Lower leg skin (tissue), 4 donors: ENCODE results near the gene OR13C2. TPM values are rescaled to one million over a fixed set of nuclear protein-coding genes. Genes with fewer than 3 reads are reported as not detected.
"Not testable (repeated sequence)": the region's sequence is repeated elsewhere in the genome, so short reads cannot be mapped to it uniquely, and the experiment has no call there.

Source experiments
- DNase-seq, 2 donors: peaks; one replicate each; pipeline ENCODE4 v3.0.0-alpha.2; 2019; ENCODE audit warnings: low spot score in 2 of 2
- H3K4me3 ChIP-seq: fragments of 200-600 bp; sonication (generic); 2 replicates; pipeline ENCODE4 v1.5.1; 2017; ENCODE audit warnings: mild to moderate bottlenecking, low read depth; ENCODE audit not compliant: poor library complexity, severe bottlenecking
- CTCF ChIP-seq, 3 donors: fragments of 450-650 bp; IDR thresholded peaks; one replicate each; pipeline ENCODE4 v1.5.1; 2016; ENCODE audit warnings: antibody characterized with exemption in 3 of 3, mild to moderate bottlenecking in 3 of 3, moderate library complexity in 2 of 3
- POLR2A ChIP-seq, 2 donors: fragments of 450-650 bp; IDR thresholded peaks; one replicate each; pipeline ENCODE4 v1.6.1; 2016 to 2017; ENCODE audit warnings: antibody characterized with exemption in 2 of 2, mild to moderate bottlenecking in 1 of 2, moderate library complexity in 1 of 2
- WGBS, 2 donors: methylation state at CpG; one replicate each; pipeline ENCODE4 v1.1.5; 2018; 5-methylcytosine and 5-hydroxymethylcytosine counted together
- intact Hi-C: fragments of 100-400 bp; cut with DNase I; formaldehyde crosslinking; loops from one replicate; pipeline ENCODE4 v1.15.0; 2023; ENCODE audit warnings: low total_unique reads
- total RNA-seq, 4 donors: library from RNA; depleted of rRNA; stranded (reverse); fragments of >200 nt; gene quantifications; one replicate each; pipeline ENCODE4 v1.1.0, GENCODE V29; 2016

The OR13C2 gene
- under 1 TPM in 1 of 4 donors, not detected in 3; 0.36 TPM for total RNA-seq

- H3K4me3 ChIP-seq, DNase-seq, intact Hi-C loops: not testable (repeated sequence)
- WGBS, 2 donors, result 81 to 82% methylated on average over 1 of the region's 1 CpG
These were observed at the start of gene OR13C2 for GRCh38 chr9:104605527-104605926. OR13C2 (minus strand) TSS chr9:104605627; CDS start chr9:104605627, 0 bp downstream.

GRCh38 chr9:104635456-104635855 lies 30.0 kb upstream of the OR13C2 start:
- intact Hi-C loops, result no loop called here
- no peak for DNase-seq
- TF ChIP-seq POLR2A (IDR thresholded peaks at IDR 0.05) (no peak), CTCF (IDR thresholded peaks at IDR 0.05) (no peak)
- no peak overlapping the region for H3K4me3 ChIP-seq

- no peak for TF ChIP-seq CTCF (IDR thresholded peaks at IDR 0.05)
- no peak for TF ChIP-seq POLR2A (IDR thresholded peaks at IDR 0.05)
- peak in 1 of 2 donors; percentile 72 for DNase-seq
- intact Hi-C loops, result no loop called here
- no peak overlapping the region for H3K4me3 ChIP-seq
- WGBS, 2 donors, result 92 to 95% methylated on average over 30 of the region's 30 CpGs
These were observed 28.6 kb upstream of the OR13C2 start for GRCh38 chr9:104633976-104634520.

GRCh38 chr9:104625964-104626363 lies 20.5 kb upstream of the OR13C2 start:
- intact Hi-C loops, DNase-seq, H3K4me3 ChIP-seq: not testable (repeated sequence)

- no peak within 1 kb of the TSS for H3K4me3 ChIP-seq
- whole genome bisulfite sequencing, 2 donors, result 70 to 79% methylated on average over 2 of the region's 2 CpGs
- TF ChIP-seq POLR2A (IDR thresholded peaks at IDR 0.05) (no peak), CTCF (IDR thresholded peaks at IDR 0.05) (no peak)
- no peak for DNase-seq
- intact Hi-C loops, result no loop called here
These were observed 12.7 kb upstream of the OR13C2 start, which contains the start of gene OR13C9 for GRCh38 chr9:104618104-104618503. OR13C9 (minus strand) TSS chr9:104618204; CDS start chr9:104618204, 0 bp downstream.

GRCh38 chr9:104617418-104617817 lies 12.0 kb upstream of the OR13C2 start:
- H3K4me3 ChIP-seq, result no peak overlapping the region
- no peak for DNase-seq
- no peak for TF ChIP-seq CTCF (IDR thresholded peaks at IDR 0.05)
- TF ChIP-seq POLR2A (IDR thresholded peaks at IDR 0.05), result no peak
- intact Hi-C loops, result no loop called here

GRCh38 chr9:104611213-104611612 lies 5.8 kb upstream of the OR13C2 start:
- WGBS, 2 donors, result 83 to 84% methylated on average over 2 of the region's 2 CpGs
- no peak for TF ChIP-seq CTCF (IDR thresholded peaks at IDR 0.05)
- no peak for TF ChIP-seq POLR2A (IDR thresholded peaks at IDR 0.05)
- intact Hi-C loops, result no loop called here
- H3K4me3 ChIP-seq, result no peak overlapping the region
- no peak for DNase-seq
